Lung (tissue), 12 donors: ENCODE results near the gene ASAP2. TPM values are rescaled to one million over a fixed set of nuclear protein-coding genes. Genes with fewer than 3 reads are reported as not detected.

Source experiments
- ATAC-seq: fragments of 200-7000 bp; cut with Tn5 transposase; one replicate; pipeline ENCODE4 v1.9.1; 2020; ENCODE audit warnings: moderate number of reproducible peaks; ENCODE audit not compliant: insufficient read depth, low FRiP score
- DNase-seq, 3 donors: peaks; one replicate each; pipeline ENCODE4 v3.0.0-alpha.2; 2013 to 2017
- H3K27ac ChIP-seq, 2 donors: one replicate each; pipeline ENCODE4 v1.5.1; 2013; ENCODE audit warnings: mild to moderate bottlenecking in 2 of 2, moderate library complexity in 2 of 2, control low read depth in 1 of 2, inconsistent platforms in 1 of 2, low read depth in 1 of 2, low read length in 1 of 2
- H3K27me3 ChIP-seq, 3 donors: one replicate each; pipeline ENCODE4 v1.5.1; 2013; ENCODE audit warnings: low read length in 2 of 3; ENCODE audit not compliant: control insufficient read depth in 3 of 3, insufficient read depth in 3 of 3
- H3K36me3 ChIP-seq, 4 donors: one replicate each; pipeline ENCODE4 v1.5.1; 2013; ENCODE audit warnings: low read length in 4 of 4, mild to moderate bottlenecking in 1 of 4, moderate library complexity in 1 of 4; ENCODE audit not compliant: control insufficient read depth in 4 of 4, insufficient read depth in 4 of 4
- H3K4me1 ChIP-seq, 5 donors: one replicate each; pipeline ENCODE4 v1.5.1; 2013; ENCODE audit warnings: low read length in 5 of 5, mild to moderate bottlenecking in 2 of 5, moderate library complexity in 1 of 5; ENCODE audit not compliant: control insufficient read depth in 5 of 5, insufficient read depth in 5 of 5
- H3K4me3 ChIP-seq: one replicate; pipeline ENCODE4 v1.5.1; 2013; ENCODE audit warnings: mild to moderate bottlenecking, control low read depth, moderate library complexity
- H3K9ac ChIP-seq, 2 donors: one replicate each; pipeline ENCODE4 v1.5.1; 2013; ENCODE audit warnings: low read length in 2 of 2, control low read depth in 1 of 2; ENCODE audit not compliant: insufficient read depth in 1 of 2
- H3K9me3 ChIP-seq, 4 donors: one replicate each; pipeline ENCODE4 v1.5.1; 2013; ENCODE audit warnings: low read length in 3 of 4, mild to moderate bottlenecking in 1 of 4, moderate library complexity in 1 of 4; ENCODE audit not compliant: control insufficient read depth in 4 of 4, insufficient read depth in 3 of 4
- WGBS, 2 donors: extraction: QIAGEN DNeasy Blood & Tissue Kit; methylation state at CpG; one replicate each; pipeline ENCODE4 v1.1.7; 2013; 5-methylcytosine and 5-hydroxymethylcytosine counted together
- polyA plus RNA-seq, 2 donors: library from polyadenylated mRNA; stranded (reverse); fragments of 200-250 nt; gene quantifications; one replicate each; pipeline ENCODE4 v1.2.1, GENCODE V29; 2013
- total RNA-seq, 2 donors: library from RNA; depleted of rRNA in 1 of 2; stranded (reverse); fragments of >200 nt in 1 of 2; gene quantifications; one replicate each; pipeline ENCODE4 v1.2.1, GENCODE V29; 2014 to 2021
- TF ChIP-seq, protein P1 (sequence below): IDR thresholded peaks from 2 replicates; pipeline ENCODE4 v1.5.1; 2012; ENCODE audit warnings: mild to moderate bottlenecking; ENCODE audit errors: control extremely low read depth, extremely low read depth
- donor health status: control.
- donor health status: control.
- donor health status: Bipolar disorder and iron deficiency.
- donor health status: healthy.
- donor health status: DM: yes; HTN: yes; CAD: no.

The ASAP2 gene
- total and polyA plus RNA-seq, 4 donors = 7.4 to 30.9 (median 17.0) TPM

- Histone ChIP-seq H3K4me1 (peaks cover 0 to 59% (median 43%) of the 10 kb centered on the region in 5 donors), H3K9ac (no peak overlapping the region), H3K9me3 (no peaks in the 10 kb centered on the region), H3K36me3 (peaks cover 0 to 7% (median 3%) of the 10 kb centered on the region in 4 donors), H3K4me3 (no peak overlapping the region), H3K27ac (no peak overlapping the region), H3K27me3 (no peaks in the 10 kb centered on the region)
- DNase-seq (peak in 1 of 3 donors; percentile 28), ATAC-seq (no peak)
- TF ChIP-seq, protein P1, sequence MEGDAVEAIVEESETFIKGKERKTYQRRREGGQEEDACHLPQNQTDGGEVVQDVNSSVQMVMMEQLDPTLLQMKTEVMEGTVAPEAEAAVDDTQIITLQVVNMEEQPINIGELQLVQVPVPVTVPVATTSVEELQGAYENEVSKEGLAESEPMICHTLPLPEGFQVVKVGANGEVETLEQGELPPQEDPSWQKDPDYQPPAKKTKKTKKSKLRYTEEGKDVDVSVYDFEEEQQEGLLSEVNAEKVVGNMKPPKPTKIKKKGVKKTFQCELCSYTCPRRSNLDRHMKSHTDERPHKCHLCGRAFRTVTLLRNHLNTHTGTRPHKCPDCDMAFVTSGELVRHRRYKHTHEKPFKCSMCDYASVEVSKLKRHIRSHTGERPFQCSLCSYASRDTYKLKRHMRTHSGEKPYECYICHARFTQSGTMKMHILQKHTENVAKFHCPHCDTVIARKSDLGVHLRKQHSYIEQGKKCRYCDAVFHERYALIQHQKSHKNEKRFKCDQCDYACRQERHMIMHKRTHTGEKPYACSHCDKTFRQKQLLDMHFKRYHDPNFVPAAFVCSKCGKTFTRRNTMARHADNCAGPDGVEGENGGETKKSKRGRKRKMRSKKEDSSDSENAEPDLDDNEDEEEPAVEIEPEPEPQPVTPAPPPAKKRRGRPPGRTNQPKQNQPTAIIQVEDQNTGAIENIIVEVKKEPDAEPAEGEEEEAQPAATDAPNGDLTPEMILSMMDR = no peak
- WGBS, 2 donors = 90 to 91% methylated on average over 13 of the region's 13 CpGs
These were observed 125.7 kb downstream of the ASAP2 start for GRCh38 chr2:9332136-9332852.

DNA sequence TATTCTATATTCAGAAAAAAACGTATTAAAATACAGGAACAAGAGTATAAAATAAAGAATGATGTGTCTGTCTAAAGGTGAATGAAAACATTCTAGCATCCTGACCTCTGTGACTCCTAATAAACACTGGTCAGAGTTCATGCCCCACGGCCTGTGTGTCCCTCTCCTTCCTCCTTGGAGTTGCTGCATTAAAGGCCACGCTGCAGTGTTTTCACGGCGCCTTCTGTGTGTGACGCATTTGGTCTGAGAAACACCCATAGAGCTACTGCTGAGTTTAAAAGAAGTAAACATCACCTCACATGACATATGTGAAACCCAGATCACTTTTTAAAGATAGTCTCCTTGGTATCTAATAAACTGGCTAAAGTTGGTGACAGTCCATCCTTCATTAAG lies 126.2 kb downstream of the ASAP2 start:
- H3K9ac ChIP-seq = no peak overlapping the region
- no peak overlapping the region for H3K27ac ChIP-seq
- H3K27me3 ChIP-seq = no peaks in the 10 kb centered on the region
- no peak overlapping the region for H3K4me3 ChIP-seq
- ATAC-seq (no peak), DNase-seq (no peak)
- H3K9me3 ChIP-seq = no peaks in the 10 kb centered on the region
- WGBS, 2 donors = 86 to 93% methylated on average over 6 of the region's 6 CpGs
- peaks cover 0 to 7% (median 3%) of the 10 kb centered on the region in 4 donors for H3K36me3 ChIP-seq
- TF ChIP-seq, protein P1 = no peak
- peaks cover 0 to 60% (median 41%) of the 10 kb centered on the region in 5 donors for H3K4me1 ChIP-seq

GRCh38 chr2:9333591-9334171 lies 127.1 kb downstream of the ASAP2 start:
- Histone ChIP-seq H3K36me3 (peaks cover 0 to 5% (median 3%) of the 10 kb centered on the region in 4 donors), H3K9ac (no peak overlapping the region), H3K4me3 (no peak overlapping the region), H3K27me3 (no peaks in the 10 kb centered on the region), H3K9me3 (no peaks in the 10 kb centered on the region), H3K27ac (peak overlapping the region in 1 of 2 donors; percentile 27), H3K4me1 (peaks cover 0 to 60% (median 35%) of the 10 kb centered on the region in 5 donors)
- TF ChIP-seq, protein P1 = peak; percentile 54
- ATAC-seq (peak; percentile 56), DNase-seq (peak; percentile 70 to 80 (median 75))
- WGBS, 2 donors = 50 to 58% methylated on average over 7 of the region's 7 CpGs
